NCI-H2081 treated with DMSO at 0.1 percent for 48 hours (cell line): Measurements from ENCODE around the gene ZNF225.
"Not testable (repeated sequence)": the region's sequence is repeated elsewhere in the genome, so short reads cannot be mapped to it uniquely, and the experiment has no call there.

ENCODE experiments used
- DNase-seq: peaks from one replicate; lab custom pipeline; 2025; lab: John Stamatoyannopoulos, UW

ZNF225 gene

GRCh38 chr19:44163789-44164188 is 50.6 kb downstream of the ZNF225 start:
- no peak for DNase-seq

- no peak for DNase-seq
These were observed 51.1 kb downstream of the ZNF225 start for GRCh38 chr19:44164327-44164672.

- DNase-seq: peak; percentile 89
These were observed 51.7 kb downstream of the ZNF225 start, which contains the start of gene ZNF226 for GRCh38 chr19:44164673-44165512. Gene ZNF226 (plus strand): TSS chr19:44165100. CDS start chr19:44170081, 4,981 bp downstream.

GRCh38 chr19:44170660-44171059 is 57.5 kb downstream of the ZNF225 start:
- not testable (repeated sequence) for DNase-seq

GRCh38 chr19:44176590-44176989 is 63.4 kb downstream of the ZNF225 start:
- no peak for DNase-seq

- no peak for DNase-seq
These were observed 67.8 kb downstream of the ZNF225 start for GRCh38 chr19:44180968-44181367.

- DNase-seq: no peak
These were observed 68.9 kb downstream of the ZNF225 start for GRCh38 chr19:44182145-44182544.
